Measurements from ENCODE around the gene ZNF750.

Gene ZNF750

GRCh38 chr17:82863941-82864712 is 24.3 kb upstream of the ZNF750 start:
- H3K4me3 ChIP-seq (ENCODE audit: control insufficient read depth, low read depth, low read length) = no peak overlapping the region
- DNase-seq (ENCODE audit: low read depth) = peak; percentile 50
- peak; percentile 1 for TF ChIP-seq CTCF (IDR thresholded peaks at IDR 0.05; ENCODE audit: control insufficient read depth, insufficient read depth, low read depth, low read length, missing control alignments)

- no peak overlapping the region for H3K4me3 ChIP-seq (ENCODE audit: control insufficient read depth, low read depth, low read length)
- DNase-seq (ENCODE audit: low read depth) = no peak
- TF ChIP-seq CTCF (IDR thresholded peaks at IDR 0.05; ENCODE audit: control insufficient read depth, insufficient read depth, low read depth, low read length, missing control alignments) = no peak
These were observed 23.6 kb upstream of the ZNF750 start for GRCh38 chr17:82863383-82863940.

- no peak for TF ChIP-seq CTCF (IDR thresholded peaks at IDR 0.05; ENCODE audit: control insufficient read depth, insufficient read depth, low read depth, low read length, missing control alignments)
- no peak overlapping the region for H3K4me3 ChIP-seq (ENCODE audit: control insufficient read depth, low read depth, low read length)
- no peak for DNase-seq (ENCODE audit: low read depth)
These were observed 23.0 kb upstream of the ZNF750 start for GRCh38 chr17:82862737-82863382.

GRCh38 chr17:82862191-82862590 is 22.4 kb upstream of the ZNF750 start:
- no peak for TF ChIP-seq CTCF (IDR thresholded peaks at IDR 0.05; ENCODE audit: control insufficient read depth, insufficient read depth, low read depth, low read length, missing control alignments)
- no peak for DNase-seq (ENCODE audit: low read depth)
- H3K4me3 ChIP-seq (ENCODE audit: control insufficient read depth, low read depth, low read length) = no peak overlapping the region

- TF ChIP-seq CTCF (IDR thresholded peaks at IDR 0.05; ENCODE audit: control insufficient read depth, insufficient read depth, low read depth, low read length, missing control alignments) = no peak
- H3K4me3 ChIP-seq (ENCODE audit: control insufficient read depth, low read depth, low read length) = no peak overlapping the region
- DNase-seq (ENCODE audit: low read depth) = no peak
These were observed 21.6 kb upstream of the ZNF750 start for GRCh38 chr17:82861393-82861775.

GRCh38 chr17:82860606-82861392 is 21.0 kb upstream of the ZNF750 start:
- DNase-seq (ENCODE audit: low read depth) = no peak
- H3K4me3 ChIP-seq (ENCODE audit: control insufficient read depth, low read depth, low read length) = no peak overlapping the region
- TF ChIP-seq CTCF (IDR thresholded peaks at IDR 0.05; ENCODE audit: control insufficient read depth, insufficient read depth, low read depth, low read length, missing control alignments) = no peak

All from AG09309 (cell line).